SK-N-SH (cell line): ENCODE data around the gene UBXN6. TPM values are rescaled to one million over a fixed set of nuclear protein-coding genes. Genes with fewer than 3 reads are reported as not detected.

ENCODE experiments used
- CTCF ChIA-PET: fragments of 300-600, 350-600 bp; formaldehyde crosslinking; extraction: SDS; loops from one replicate; lab custom pipeline; 2021; lab: Yijun Ruan, JAX
- POLR2A ChIA-PET: fragments of 350-600 bp; sonication (Branson Sonifier 250); formaldehyde crosslinking; extraction: SDS; loops from one replicate; lab custom pipeline; 2020; ENCODE audit warnings: antibody characterized with exemption, inconsistent platforms; lab: Yijun Ruan, JAX
- DNase-seq: peaks from one replicate; pipeline ENCODE4 v3.0.0; 2012
- H2AFZ ChIP-seq: fragments of 200-600 bp; sonication (generic); 2 replicates; pipeline ENCODE4 v1.8.1; 2016; ENCODE audit warnings: antibody characterized with exemption, mild to moderate bottlenecking, low read depth
- H3F3A ChIP-seq: fragments of 200-600 bp; sonication (generic); replicated peaks from 2 replicates; pipeline ENCODE3; 2016; ENCODE audit warnings: antibody characterized with exemption, mild to moderate bottlenecking; ENCODE audit not compliant: insufficient read depth
- H3K27ac ChIP-seq, 2 experiments: fragments of 200-500 bp in 1 of 2; fragments of 200-600 bp in 1 of 2; sonication (Bioruptor generic) in 1 of 2; sonication (generic), shearing (Covaris generic) in 1 of 2; 2 replicates each; pipeline versions ENCODE4 v1.5.1 to v1.6.1; 2014 to 2016; ENCODE audit warnings: low read depth in 2 of 2, inconsistent platforms in 1 of 2, low read length in 1 of 2, mild to moderate bottlenecking in 1 of 2, mixed read lengths in 1 of 2
- H3K27me3 ChIP-seq: fragments of 200-600 bp; sonication (generic), shearing (Covaris generic); 2 replicates; pipeline ENCODE4 v1.6.1; 2016; ENCODE audit warnings: mixed run types; ENCODE audit not compliant: insufficient read depth
- H3K36me3 ChIP-seq, 2 experiments: fragments of 200-500 bp in 1 of 2; fragments of 200-600 bp in 1 of 2; sonication (Bioruptor generic) in 1 of 2; sonication (generic) in 1 of 2; replicated peaks in 1 of 2; 2 replicates each; pipeline versions ENCODE3 to v1.5.1; 2014 to 2016; ENCODE audit warnings: low read length in 1 of 2, mild to moderate bottlenecking in 1 of 2; ENCODE audit not compliant: insufficient read depth in 2 of 2, control insufficient read depth in 1 of 2
- H3K4me1 ChIP-seq, 2 experiments: fragments of 200-500 bp in 1 of 2; fragments of 200-600 bp in 1 of 2; sonication (Bioruptor generic) in 1 of 2; sonication (generic), shearing (Covaris generic) in 1 of 2; 2 replicates each; pipeline versions ENCODE4 v1.5.1 to v1.6.1; 2014 to 2016; ENCODE audit warnings: low read depth in 1 of 2, low read length in 1 of 2, mixed run types in 1 of 2; ENCODE audit not compliant: insufficient read depth in 2 of 2, control insufficient read depth in 1 of 2
- H3K4me2 ChIP-seq: fragments of 200-600 bp; sonication (generic), shearing (Covaris generic); 2 replicates; pipeline ENCODE4 v1.6.1; 2017; ENCODE audit warnings: mixed run types
- H3K4me3 ChIP-seq, 2 experiments: fragments of 200-500 bp in 1 of 2; fragments of 200-600 bp in 1 of 2; sonication (Bioruptor generic) in 1 of 2; sonication (generic), shearing (Covaris generic) in 1 of 2; 2 replicates each; pipeline versions ENCODE4 v1.5.1 to v1.8.1; 2014 to 2016; ENCODE audit warnings: low read depth in 2 of 2, inconsistent platforms in 1 of 2, low read length in 1 of 2, mild to moderate bottlenecking in 1 of 2, mixed read lengths in 1 of 2, moderate library complexity in 1 of 2
- H3K79me2 ChIP-seq: fragments of 200-600 bp; sonication (generic); 2 replicates; pipeline ENCODE4 v1.8.1; 2017; ENCODE audit warnings: mild to moderate bottlenecking; ENCODE audit not compliant: insufficient read depth
- H3K9ac ChIP-seq: fragments of 200-600 bp; sonication (generic); 2 replicates; pipeline ENCODE4 v1.6.1; 2017; ENCODE audit warnings: mixed run types
- H3K9me2 ChIP-seq: fragments of 200-600 bp; sonication (generic); 2 replicates; pipeline ENCODE4 v1.6.1; 2017; ENCODE audit warnings: mixed run types
- H3K9me3 ChIP-seq: fragments of 200-600 bp; sonication (generic); 2 replicates; pipeline ENCODE4 v1.6.1; 2017; ENCODE audit warnings: mixed run types, mild to moderate bottlenecking, moderate library complexity
- H4K20me1 ChIP-seq: fragments of 200-600 bp; sonication (generic); 2 replicates; pipeline ENCODE4 v1.6.1; 2017; ENCODE audit warnings: mild to moderate bottlenecking, mixed run types; ENCODE audit not compliant: insufficient read depth
- CHD2 ChIP-seq: fragments of 150-350 bp; IDR thresholded peaks from 2 replicates; pipeline ENCODE4 v1.6.1; 2018; ENCODE audit warnings: low read length; ENCODE audit not compliant: partially characterized antibody
- CTCF ChIP-seq: fragments of 200-600 bp; sonication (generic); IDR thresholded peaks from 2 replicates; pipeline ENCODE4 v1.6.1; 2017; ENCODE audit warnings: antibody characterized with exemption, mild to moderate bottlenecking, moderate library complexity
- ELF1 ChIP-seq: IDR thresholded peaks from 2 replicates; pipeline ENCODE4 v1.4.0; 2012
- FOXJ3 ChIP-seq: sonication (generic); formaldehyde crosslinking; IDR thresholded peaks from 2 replicates; pipeline ENCODE4 v1.5.1; 2020; ENCODE audit warnings: mild to moderate bottlenecking, missing genetic modification reagents
- GABPA ChIP-seq: IDR thresholded peaks from 2 replicates; pipeline ENCODE4 v1.4.0; 2012; ENCODE audit warnings: low read depth, mild to moderate bottlenecking
- PBX3 ChIP-seq: IDR thresholded peaks from 2 replicates; pipeline ENCODE4; 2012
- RCOR1 ChIP-seq: fragments of 150-350 bp; IDR thresholded peaks from 2 replicates; pipeline ENCODE4 v1.6.1; 2017; ENCODE audit warnings: antibody characterized with exemption, low read length
- REST ChIP-seq: IDR thresholded peaks from 2 replicates; pipeline ENCODE4 v1.6.1; 2012; ENCODE audit warnings: mild to moderate bottlenecking, low read depth, low read length, moderate library complexity
- RFX5 ChIP-seq: IDR thresholded peaks from 2 replicates; pipeline ENCODE4 v1.6.1; 2012; ENCODE audit warnings: mild to moderate bottlenecking, improper control_type of control experiment, low read length
- RXRA ChIP-seq: IDR thresholded peaks from 2 replicates; pipeline ENCODE4 v1.4.0; 2012; ENCODE audit warnings: low read depth, mild to moderate bottlenecking, borderline replicate concordance
- TAF1 ChIP-seq: IDR thresholded peaks from 2 replicates; pipeline ENCODE4 v1.6.1; 2012; ENCODE audit warnings: low read depth, mild to moderate bottlenecking, low read length, moderate library complexity, borderline replicate concordance
- TCF12 ChIP-seq: IDR thresholded peaks from 2 replicates; pipeline ENCODE4 v1.4.0; 2012
- TEAD4 ChIP-seq: IDR thresholded peaks from 2 replicates; pipeline ENCODE4 v1.4.0; 2012; ENCODE audit warnings: mild to moderate bottlenecking, borderline replicate concordance; ENCODE audit not compliant: insufficient read depth
- USF2 ChIP-seq: fragments of 150-350 bp; IDR thresholded peaks from 2 replicates; pipeline ENCODE4 v1.6.1; 2017; ENCODE audit warnings: antibody characterized with exemption, low read length, low read depth, borderline replicate concordance
- WGBS: methylation state at CpG from one replicate; pipeline ENCODE4 v1.1.6; 2017; ENCODE audit warnings: low lambda C conversion rate; 5-methylcytosine and 5-hydroxymethylcytosine counted together
- polyA plus RNA-seq, 3 experiments: library from polyadenylated mRNA; depleted of rRNA; stranded (reverse); fragments of >200 nt; gene quantifications; 2 replicates each; pipeline ENCODE4 v1.2.3, GENCODE V29; 2012

Gene UBXN6
- polyA plus RNA-seq, 1 of the 3 experiments (the other 2 are of a cell fraction) = 110 TPM

- no peak overlapping the region for H3K4me2 ChIP-seq
- no peak for DNase-seq
- H3K9ac ChIP-seq = no peak overlapping the region
- H3K79me2 ChIP-seq = no peaks in the 10 kb centered on the region
- WGBS = 98% methylated on average over 9 of the region's 15 CpGs
- H3K9me3 ChIP-seq = no peaks in the 10 kb centered on the region
- H2AFZ ChIP-seq = no peak overlapping the region
- peaks cover 0 to 34% of the 10 kb centered on the region in 2 experiments for H3K36me3 ChIP-seq
- no peaks in the 10 kb centered on the region for H4K20me1 ChIP-seq
- H3K27me3 ChIP-seq = no peaks in the 10 kb centered on the region
- no peaks in the 10 kb centered on the region for H3K9me2 ChIP-seq
- ChIA-PET POLR2A (interaction anchor here (0.6 kb wide), 1 partner anchor 1155 kb away, joined by 4 read pairs; no protein-coding TSS in a partner anchor), CTCF (interaction anchor here (0.5 to 4.1 kb wide), 3 partner anchors 19 to 43 kb away, joined by 3 to 24 read pairs (median 5); no protein-coding TSS in a partner anchor)
- no peak overlapping the region for H3K4me3 ChIP-seq
- H3F3A ChIP-seq = peaks cover 3% of the 10 kb centered on the region
- H3K4me1 ChIP-seq = 0 out of 4 replicates have a peak, but pooled peaks cover 0 to 7% of the 10 kb centered on the region in 2 experiments
- TF ChIP-seq RXRA (no peak), CHD2 (no peak), TCF12 (no peak), RFX5 (no peak), GABPA (no peak), FOXJ3 (CRISPR knock-in tag) (no peak), RCOR1 (no peak), USF2 (no peak), ELF1 (no peak), TAF1 (no peak), CTCF (no peak), REST (no peak), TEAD4 (no peak), PBX3 (no peak)
- no peak overlapping the region for H3K27ac ChIP-seq
These were observed 47.4 kb upstream of the UBXN6 start for GRCh38 chr19:4504891-4505569.
